ENCODE data around the gene DPEP2NB. TPM values are rescaled to one million over a fixed set of nuclear protein-coding genes. Genes with fewer than 3 reads are reported as not detected.
"Not testable (repeated sequence)": the region's sequence is repeated elsewhere in the genome, so short reads cannot be mapped to it uniquely, and the experiment has no call there.

The DPEP2NB gene
- total and polyA plus RNA-seq, 2 donors (not counting 1 experiment from before 2014, with no cell fraction given): not detected

DNA sequence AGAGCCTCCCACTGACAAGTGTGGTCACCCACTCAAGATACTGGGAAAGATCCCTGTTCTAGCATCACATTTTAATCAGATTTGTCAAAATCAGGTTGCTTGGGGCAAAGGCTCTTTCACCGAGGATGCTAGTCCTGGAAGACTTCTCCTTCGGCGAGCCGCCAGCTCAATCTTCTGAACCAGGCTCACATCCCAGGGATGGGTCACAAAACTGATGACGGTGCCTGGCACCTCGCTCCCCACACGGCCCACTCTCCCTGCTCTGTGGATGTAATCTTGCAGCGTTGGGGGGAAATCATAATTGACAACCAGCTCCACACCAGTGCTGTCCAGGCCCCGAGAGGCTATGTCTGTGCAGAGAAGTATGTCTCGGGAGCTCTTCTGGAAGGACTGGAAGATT is 5.8 kb upstream of the DPEP2NB start:
- H3K4me1 ChIP-seq (ENCODE audit: control insufficient read depth, extremely low read depth, insufficient read depth, low read length): peaks cover 10% of the 10 kb centered on the region
- H3K27me3 ChIP-seq (ENCODE audit: control insufficient read depth, insufficient read depth, low read length): no peaks in the 10 kb centered on the region
- peak overlapping the region in 2 of 4 experiments; percentile 97 to 98 for H3K4me3 ChIP-seq (replicated peaks in 1 of 4; ENCODE audit: control extremely low read depth in 1 of 4, insufficient read depth in 1 of 4, low read depth in 3 of 4, low read length in 4 of 4)
- H3K9me3 ChIP-seq (ENCODE audit: control insufficient read depth, insufficient read depth, low read depth, low read length): no peaks in the 10 kb centered on the region
- H2AFZ ChIP-seq (ENCODE audit: low read length): no peak overlapping the region
- H4K20me1 ChIP-seq (ENCODE audit: control insufficient read depth, extremely low read depth, insufficient read depth, low read length): no peaks in the 10 kb centered on the region
- no peak overlapping the region for H3K27ac ChIP-seq (ENCODE audit: insufficient read depth, low read length)
- TF ChIP-seq, protein P1, sequence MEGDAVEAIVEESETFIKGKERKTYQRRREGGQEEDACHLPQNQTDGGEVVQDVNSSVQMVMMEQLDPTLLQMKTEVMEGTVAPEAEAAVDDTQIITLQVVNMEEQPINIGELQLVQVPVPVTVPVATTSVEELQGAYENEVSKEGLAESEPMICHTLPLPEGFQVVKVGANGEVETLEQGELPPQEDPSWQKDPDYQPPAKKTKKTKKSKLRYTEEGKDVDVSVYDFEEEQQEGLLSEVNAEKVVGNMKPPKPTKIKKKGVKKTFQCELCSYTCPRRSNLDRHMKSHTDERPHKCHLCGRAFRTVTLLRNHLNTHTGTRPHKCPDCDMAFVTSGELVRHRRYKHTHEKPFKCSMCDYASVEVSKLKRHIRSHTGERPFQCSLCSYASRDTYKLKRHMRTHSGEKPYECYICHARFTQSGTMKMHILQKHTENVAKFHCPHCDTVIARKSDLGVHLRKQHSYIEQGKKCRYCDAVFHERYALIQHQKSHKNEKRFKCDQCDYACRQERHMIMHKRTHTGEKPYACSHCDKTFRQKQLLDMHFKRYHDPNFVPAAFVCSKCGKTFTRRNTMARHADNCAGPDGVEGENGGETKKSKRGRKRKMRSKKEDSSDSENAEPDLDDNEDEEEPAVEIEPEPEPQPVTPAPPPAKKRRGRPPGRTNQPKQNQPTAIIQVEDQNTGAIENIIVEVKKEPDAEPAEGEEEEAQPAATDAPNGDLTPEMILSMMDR (conservative IDR thresholded peaks at IDR 0.05 in 1 of 2, IDR thresholded peaks at IDR 0.05 in 1 of 2; ENCODE audit: low read depth in 1 of 2, low read length in 2 of 2): no peak
- no peak for TF ChIP-seq EZH2 (IDR thresholded peaks at IDR 0.05; ENCODE audit: low read length, missing control alignments)
- no peak overlapping the region for H3K9ac ChIP-seq (ENCODE audit: insufficient read depth, low read length)
- DNase-seq (ENCODE audit: low read depth in 2 of 2): no peak
- no peak overlapping the region for H3K4me2 ChIP-seq (ENCODE audit: extremely low read depth, insufficient read depth, low read length)
- peaks cover 26% of the 10 kb centered on the region for H3K79me2 ChIP-seq (ENCODE audit: control insufficient read depth, insufficient read depth, low read length)
- H3K36me3 ChIP-seq (ENCODE audit: control insufficient read depth, insufficient read depth, low read length): no peaks in the 10 kb centered on the region

DNA sequence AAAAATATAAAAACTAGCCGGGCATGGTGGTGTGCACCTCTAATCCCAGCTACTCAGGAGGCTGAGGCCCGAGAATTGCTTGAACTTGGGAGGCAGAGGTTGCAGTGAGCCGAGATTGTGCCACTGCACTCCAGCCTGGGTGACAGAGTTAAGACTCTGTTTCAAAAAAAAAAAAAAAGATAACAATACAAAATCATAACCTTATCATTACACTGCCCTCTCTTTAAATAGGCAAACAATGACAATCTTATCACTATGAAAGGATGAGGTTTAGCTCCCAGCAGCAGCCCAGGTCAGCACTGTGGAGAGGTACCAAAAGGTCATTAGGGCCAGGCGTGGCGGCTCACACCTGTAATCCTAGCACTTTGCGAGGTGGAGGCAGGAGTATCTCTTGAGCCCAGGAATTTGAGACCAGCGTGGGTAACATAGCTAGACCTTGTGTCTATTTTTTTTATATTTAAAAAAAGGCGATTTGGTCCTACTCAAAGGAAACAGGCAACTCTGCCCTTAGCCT is 3.5 kb upstream of the DPEP2NB start:
- H4K20me1 ChIP-seq (ENCODE audit: control insufficient read depth, extremely low read depth, insufficient read depth, low read length): no peaks in the 10 kb centered on the region
- H2AFZ ChIP-seq (ENCODE audit: low read length): no peak overlapping the region
- H3K79me2 ChIP-seq (ENCODE audit: control insufficient read depth, insufficient read depth, low read length): peaks cover 25% of the 10 kb centered on the region
- DNase-seq (ENCODE audit: low read depth in 2 of 2): no peak
- H3K27ac ChIP-seq (ENCODE audit: insufficient read depth, low read length): no peak overlapping the region
- no peaks in the 10 kb centered on the region for H3K9me3 ChIP-seq (ENCODE audit: control insufficient read depth, insufficient read depth, low read depth, low read length)
- H3K9ac ChIP-seq (ENCODE audit: insufficient read depth, low read length): no peak overlapping the region
- no peaks in the 10 kb centered on the region for H3K36me3 ChIP-seq (ENCODE audit: control insufficient read depth, insufficient read depth, low read length)
- H3K4me1 ChIP-seq (ENCODE audit: control insufficient read depth, extremely low read depth, insufficient read depth, low read length): peaks cover 10% of the 10 kb centered on the region
- H3K4me3 ChIP-seq (replicated peaks in 1 of 4; ENCODE audit: control extremely low read depth in 1 of 4, insufficient read depth in 1 of 4, low read depth in 3 of 4, low read length in 4 of 4): no peak overlapping the region
- TF ChIP-seq EZH2 (IDR thresholded peaks at IDR 0.05; ENCODE audit: low read length, missing control alignments): no peak
- TF ChIP-seq, protein P1 (conservative IDR thresholded peaks at IDR 0.05 in 1 of 2, IDR thresholded peaks at IDR 0.05 in 1 of 2; ENCODE audit: low read depth in 1 of 2, low read length in 2 of 2): no peak
- H3K4me2 ChIP-seq (ENCODE audit: extremely low read depth, insufficient read depth, low read length): no peak overlapping the region
- no peaks in the 10 kb centered on the region for H3K27me3 ChIP-seq (ENCODE audit: control insufficient read depth, insufficient read depth, low read length)

DNA sequence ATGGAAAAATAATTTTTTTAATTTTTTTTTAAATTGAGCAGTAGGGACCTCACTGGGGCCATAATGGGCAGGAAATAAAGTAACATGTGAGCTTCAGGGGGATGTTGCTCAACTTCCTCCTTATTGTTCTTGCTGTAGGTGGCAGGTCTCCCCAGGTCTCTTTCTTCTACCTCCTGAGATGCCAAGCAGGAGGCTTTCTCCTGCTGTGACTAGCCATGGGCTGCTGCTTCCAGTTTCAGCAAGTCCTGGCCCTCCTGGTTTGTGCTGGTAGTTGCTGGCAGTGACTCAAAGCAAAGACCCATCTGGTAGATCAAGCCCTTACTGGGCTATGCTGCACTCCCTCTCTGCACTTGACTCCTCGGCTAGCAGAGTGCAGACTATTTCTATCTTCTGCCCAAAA is 2.3 kb downstream of the DPEP2NB start:
- H3K27ac ChIP-seq (ENCODE audit: insufficient read depth, low read length): no peak overlapping the region
- no peak overlapping the region for H3K4me3 ChIP-seq (replicated peaks in 1 of 4; ENCODE audit: control extremely low read depth in 1 of 4, insufficient read depth in 1 of 4, low read depth in 3 of 4, low read length in 4 of 4)
- no peaks in the 10 kb centered on the region for H3K36me3 ChIP-seq (ENCODE audit: control insufficient read depth, insufficient read depth, low read length)
- no peaks in the 10 kb centered on the region for H3K9me3 ChIP-seq (ENCODE audit: control insufficient read depth, insufficient read depth, low read depth, low read length)
- no peaks in the 10 kb centered on the region for H3K27me3 ChIP-seq (ENCODE audit: control insufficient read depth, insufficient read depth, low read length)
- H4K20me1 ChIP-seq (ENCODE audit: control insufficient read depth, extremely low read depth, insufficient read depth, low read length): no peaks in the 10 kb centered on the region
- H3K4me1 ChIP-seq (ENCODE audit: control insufficient read depth, extremely low read depth, insufficient read depth, low read length): no peaks in the 10 kb centered on the region
- no peak overlapping the region for H3K9ac ChIP-seq (ENCODE audit: insufficient read depth, low read length)
- DNase-seq (ENCODE audit: low read depth in 2 of 2): no peak
- TF ChIP-seq, protein P1 (conservative IDR thresholded peaks at IDR 0.05 in 1 of 2, IDR thresholded peaks at IDR 0.05 in 1 of 2; ENCODE audit: low read depth in 1 of 2, low read length in 2 of 2): no peak
- TF ChIP-seq EZH2 (IDR thresholded peaks at IDR 0.05; ENCODE audit: low read length, missing control alignments): no peak
- no peak overlapping the region for H2AFZ ChIP-seq (ENCODE audit: low read length)
- H3K79me2 ChIP-seq (ENCODE audit: control insufficient read depth, insufficient read depth, low read length): no peaks in the 10 kb centered on the region
- no peak overlapping the region for H3K4me2 ChIP-seq (ENCODE audit: extremely low read depth, insufficient read depth, low read length)

DNA sequence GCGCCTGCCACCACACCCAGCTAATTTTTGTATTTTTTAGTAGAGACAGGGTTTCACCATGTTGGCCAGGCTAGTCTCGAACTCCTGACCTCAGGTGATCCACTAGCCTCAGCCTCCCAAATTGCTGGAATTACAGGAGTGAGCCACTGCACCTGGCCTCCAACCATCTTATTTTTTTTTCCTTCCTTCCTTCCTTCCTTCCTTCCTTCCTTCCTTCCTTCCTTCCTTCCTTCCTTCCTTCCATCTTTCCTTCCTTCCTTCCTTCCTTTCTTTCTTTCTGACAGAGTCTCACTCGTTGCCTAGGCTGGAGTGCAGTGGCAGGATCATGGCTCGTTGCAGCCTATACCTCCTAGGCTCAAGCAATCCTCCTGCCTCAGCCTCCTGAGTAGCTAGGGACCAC is 5.8 kb downstream of the DPEP2NB start:
- H3K27ac ChIP-seq (ENCODE audit: insufficient read depth, low read length); H4K20me1 ChIP-seq (ENCODE audit: control insufficient read depth, extremely low read depth, insufficient read depth, low read length); H3K9me3 ChIP-seq (ENCODE audit: control insufficient read depth, insufficient read depth, low read depth, low read length); H2AFZ ChIP-seq (ENCODE audit: low read length); DNase-seq (ENCODE audit: low read depth in 2 of 2); H3K4me2 ChIP-seq (ENCODE audit: extremely low read depth, insufficient read depth, low read length); H3K9ac ChIP-seq (ENCODE audit: insufficient read depth, low read length); H3K4me3 ChIP-seq (replicated peaks in 1 of 4; ENCODE audit: control extremely low read depth in 1 of 4, insufficient read depth in 1 of 4, low read depth in 3 of 4, low read length in 4 of 4); H3K79me2 ChIP-seq (ENCODE audit: control insufficient read depth, insufficient read depth, low read length); H3K36me3 ChIP-seq (ENCODE audit: control insufficient read depth, insufficient read depth, low read length); H3K4me1 ChIP-seq (ENCODE audit: control insufficient read depth, extremely low read depth, insufficient read depth, low read length); H3K27me3 ChIP-seq (ENCODE audit: control insufficient read depth, insufficient read depth, low read length): not testable (repeated sequence)
